ENCODE data around the gene HACE1.
A peak's percentile ranks its signal among the peaks of the same experiment; 100 is the strongest.

Gene HACE1

DNA sequence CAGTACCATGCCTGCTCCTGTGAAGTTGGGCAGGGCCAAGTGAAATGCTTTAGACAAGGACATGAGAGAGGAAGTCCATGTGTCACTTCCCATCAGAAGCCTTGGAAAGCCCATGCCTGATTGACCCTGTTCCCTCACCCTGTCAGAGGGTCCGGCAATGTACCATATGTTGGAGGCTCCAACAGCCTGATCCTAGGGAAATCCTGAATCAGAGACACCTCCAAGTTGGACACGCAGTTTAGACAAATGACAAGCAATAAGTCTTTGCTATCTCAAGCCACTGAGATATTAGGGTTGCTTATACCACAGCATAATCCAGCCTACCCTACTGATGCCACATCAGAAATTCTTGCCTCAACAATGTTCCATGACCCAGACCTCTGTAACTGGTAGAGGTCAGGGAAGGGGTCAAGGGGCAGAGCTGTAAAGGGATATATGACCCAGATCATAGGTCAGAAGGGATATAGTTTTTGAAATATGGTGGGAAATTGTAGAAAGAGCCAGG lies 174.8 kb downstream of the HACE1 start:
- DNase-seq, result no peak

DNA sequence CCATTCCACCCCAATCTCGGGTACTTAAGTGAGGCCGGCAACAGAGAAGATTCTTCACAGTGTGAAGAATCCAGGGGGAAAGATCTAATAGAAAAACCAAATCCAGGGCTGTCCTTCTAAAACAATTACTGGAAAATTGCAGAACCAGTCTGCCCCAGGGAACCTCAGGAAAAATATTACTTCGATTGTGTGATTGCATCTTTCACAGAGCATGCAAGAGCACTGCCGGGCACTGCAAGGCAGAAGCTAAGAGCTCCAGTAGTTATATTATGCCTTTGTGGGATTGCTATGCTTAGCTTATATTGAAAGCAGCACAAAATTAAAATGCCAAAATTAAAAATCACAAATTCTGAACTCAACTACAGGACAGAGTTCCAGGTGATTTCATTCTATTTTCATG lies 175.9 kb downstream of the HACE1 start:
- no peak for DNase-seq

DNA sequence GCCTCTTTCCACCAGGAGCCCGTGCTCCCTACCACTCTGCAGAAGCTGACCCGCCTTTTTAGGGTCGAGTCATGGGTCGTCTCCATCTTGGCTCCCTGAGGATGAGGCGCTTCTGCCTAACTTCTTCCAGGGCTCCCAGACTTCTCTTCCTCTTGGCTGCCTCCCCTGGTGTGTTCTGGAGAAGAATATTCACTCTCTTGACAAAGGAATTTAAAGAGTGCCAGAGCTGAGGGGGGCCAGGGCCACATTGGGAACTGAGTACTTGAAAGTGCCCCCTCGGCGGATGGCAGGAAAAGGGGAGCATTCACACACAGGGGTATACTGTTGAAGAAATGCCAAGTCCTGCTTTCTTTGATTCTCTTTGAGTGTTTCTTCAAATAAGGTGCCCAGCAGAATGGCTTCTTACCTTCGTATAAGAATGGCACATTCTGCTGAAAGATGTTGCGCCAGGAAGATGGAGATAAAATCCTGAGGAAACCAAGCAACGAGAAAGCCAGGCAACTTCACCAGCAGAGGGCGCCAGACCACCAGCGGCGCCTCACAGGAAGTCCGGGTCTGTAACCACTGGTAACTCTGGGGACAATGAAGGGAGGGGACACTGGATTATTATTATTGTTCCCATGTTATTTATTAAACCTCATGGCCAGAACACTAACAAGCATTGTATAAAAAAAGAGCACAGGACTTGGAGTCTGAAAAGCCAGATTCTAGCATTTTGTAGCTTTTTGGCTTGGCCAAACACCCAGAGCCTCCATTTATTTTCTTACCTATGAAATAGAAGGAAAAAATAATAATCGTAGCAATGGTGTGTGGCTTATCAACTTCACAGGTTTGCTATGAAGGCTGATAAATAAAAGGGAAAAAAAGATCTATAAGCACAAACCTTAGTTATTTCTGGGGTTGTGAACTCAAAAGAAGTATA lies 176.7 kb downstream of the HACE1 start:
- peak in 2 of 3 experiments; percentile 13 to 48 for DNase-seq

DNA sequence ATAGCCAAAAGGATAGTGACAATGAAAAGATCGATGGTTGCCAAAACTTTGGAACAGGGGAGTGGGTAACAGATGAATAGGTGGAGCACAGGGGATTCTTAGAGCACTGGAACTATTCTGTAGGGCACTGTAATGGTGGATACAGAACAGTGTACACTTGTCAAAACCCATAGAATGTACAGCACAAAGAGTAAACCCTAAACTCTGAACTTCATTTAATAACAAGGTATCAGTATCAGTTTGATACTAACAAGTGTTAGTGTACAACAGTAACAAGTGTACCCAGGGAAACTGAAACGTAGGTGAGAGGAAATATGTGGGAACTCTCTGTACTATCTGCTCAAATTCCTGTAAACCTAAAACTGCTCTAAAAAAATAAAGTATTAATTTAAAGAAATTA lies 179.2 kb downstream of the HACE1 start:
- no peak for DNase-seq

DNA sequence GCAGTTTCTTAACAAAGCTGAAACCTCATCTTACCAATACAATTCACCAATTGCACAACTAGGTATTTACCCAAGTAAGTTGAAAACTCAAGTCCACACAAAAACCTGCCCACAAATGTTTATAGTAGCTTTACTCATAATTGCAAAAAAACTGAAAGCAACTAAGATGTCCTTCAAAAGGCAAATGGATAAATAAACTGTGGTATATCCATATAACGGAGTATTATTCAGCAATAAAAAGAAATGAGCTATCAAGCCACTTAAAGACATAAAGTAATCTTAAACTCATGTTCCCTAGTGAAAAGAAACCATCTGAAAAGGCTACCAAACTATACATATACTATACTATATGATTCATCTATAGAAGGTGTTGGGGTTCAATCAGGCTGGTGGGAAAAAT lies 179.7 kb downstream of the HACE1 start:
- DNase-seq, result no peak
